HepG2 (cell line): ENCODE results near the gene COX4I1. TPM values are rescaled to one million over a fixed set of nuclear protein-coding genes. Genes with fewer than 3 reads are reported as not detected.

ENCODE experiments used
- AKAP8 ChIP-seq: sonication (generic); formaldehyde crosslinking; IDR thresholded peaks from 2 replicates; pipeline ENCODE4 v1.5.1; 2020; ENCODE audit warnings: mild to moderate bottlenecking, missing genetic modification reagents
- ATF1 ChIP-seq: IDR thresholded peaks from 2 replicates; pipeline ENCODE4 v1.6.1; 2016; ENCODE audit warnings: mild to moderate bottlenecking, control low read depth
- CEBPB ChIP-seq: IDR thresholded peaks from 2 replicates; pipeline ENCODE4 v1.6.1; 2011; ENCODE audit warnings: low read depth, low read length, improper control_type of control experiment, borderline replicate concordance
- FOXC1 ChIP-seq: sonication (generic); formaldehyde crosslinking; IDR thresholded peaks from 2 replicates; pipeline ENCODE4 v1.8.0; 2022; ENCODE audit warnings: mild to moderate bottlenecking, missing genetic modification reagents, borderline replicate concordance
- FOXO1 ChIP-seq: sonication (generic); formaldehyde crosslinking; IDR thresholded peaks from 2 replicates; pipeline ENCODE4 v1.4.0; 2020; ENCODE audit warnings: missing genetic modification reagents
- HIVEP1 ChIP-seq: sonication (generic); formaldehyde crosslinking; IDR thresholded peaks from 2 replicates; pipeline ENCODE4 v1.4.0; 2020; ENCODE audit warnings: mild to moderate bottlenecking, missing genetic modification reagents
- KLF11 ChIP-seq: IDR thresholded peaks from 2 replicates; pipeline ENCODE4 v1.6.1; 2016; ENCODE audit warnings: missing compliant biosample characterization
- MATR3 ChIP-seq: sonication (generic); formaldehyde crosslinking; IDR thresholded peaks from 2 replicates; pipeline ENCODE4 v1.4.0; 2020; ENCODE audit warnings: missing genetic modification reagents
- MTF1 ChIP-seq: sonication (generic); formaldehyde crosslinking; IDR thresholded peaks from 2 replicates; pipeline ENCODE4 v1.5.0; 2020; ENCODE audit warnings: missing genetic modification reagents
- MYC ChIP-seq: sonication (generic); formaldehyde crosslinking; IDR thresholded peaks from 2 replicates; pipeline ENCODE4 v1.9.0; 2021; ENCODE audit warnings: missing genetic modification reagents, borderline replicate concordance
- RFXANK ChIP-seq: IDR thresholded peaks from 2 replicates; pipeline ENCODE4 v1.6.1; 2016
- SOX13 ChIP-seq, 3 experiments: fragments of 450-650 bp in 1 of 3; sonication (generic) in 1 of 3; formaldehyde crosslinking in 1 of 3; IDR thresholded peaks in 2 of 3; conservative IDR thresholded peaks in 1 of 3; 2 replicates each; pipeline versions ENCODE4 v1.5.0 to v1.6.1; 2016 to 2020; ENCODE audit warnings: antibody characterized with exemption in 1 of 3, mild to moderate bottlenecking in 1 of 3, missing compliant biosample characterization in 1 of 3, missing genetic modification reagents in 1 of 3, moderate library complexity in 1 of 3
- THAP11 ChIP-seq: IDR thresholded peaks from 2 replicates; pipeline ENCODE4 v1.6.1; 2016; ENCODE audit warnings: missing biosample characterization, missing genetic modification reagents
- ZFP41 ChIP-seq: sonication (generic); formaldehyde crosslinking; IDR thresholded peaks from 2 replicates; pipeline ENCODE4 v1.4.0; 2020; ENCODE audit warnings: mild to moderate bottlenecking, missing genetic modification reagents, borderline replicate concordance
- ZFX ChIP-seq: sonication (generic); formaldehyde crosslinking; IDR thresholded peaks from 2 replicates; pipeline ENCODE4 v1.4.0; 2020; ENCODE audit warnings: mild to moderate bottlenecking, low read depth, missing genetic modification reagents, moderate library complexity
- ZNF138 ChIP-seq: sonication (generic); formaldehyde crosslinking; IDR thresholded peaks from 2 replicates; pipeline ENCODE4 v1.5.0; 2020; ENCODE audit warnings: mild to moderate bottlenecking, low read depth, missing genetic modification reagents
- ZNF724P ChIP-seq: sonication (generic); formaldehyde crosslinking; IDR thresholded peaks from 2 replicates; pipeline ENCODE4 v1.8.0; 2022; ENCODE audit warnings: missing genetic modification reagents, borderline replicate concordance
- polyA plus RNA-seq, 8 experiments: library from polyadenylated mRNA; depleted of rRNA in 3 of 8; stranded (reverse) in 7 of 8; unstranded in 1 of 8; fragments of >200 nt; fragmentation: Illumina TruSeq in 4 of 8; extraction: Trizol in 4 of 8; gene quantifications; 2 replicates each; pipeline versions ENCODE4 v1.2.1 to v1.2.3, GENCODE V29; 2011 to 2016; ENCODE audit warnings: low read depth in 4 of 8, missing spikeins in 1 of 8, mixed read lengths in 1 of 8; ENCODE audit not compliant: insufficient read depth in 1 of 8
- total RNA-seq, 5 experiments: library from RNA; depleted of rRNA; stranded (reverse); fragments of >200 nt; fragmentation: Illumina TruSeq; extraction: Trizol; gene quantifications; 2 replicates each; pipeline ENCODE4 v1.2.3, GENCODE V29; 2016; ENCODE audit warnings: low read depth in 1 of 5
- TF ChIP-seq, protein P1 (sequence below), 2 experiments: sonication (generic) in 1 of 2; formaldehyde crosslinking in 1 of 2; IDR thresholded peaks; 2 replicates each; pipeline versions ENCODE4 v1.6.1 to v1.9.0; 2014 to 2022; ENCODE audit warnings: antibody characterized with exemption in 1 of 2, borderline replicate concordance in 1 of 2, inconsistent platforms in 1 of 2, low read depth in 1 of 2, missing genetic modification reagents in 1 of 2
- TF ChIP-seq, protein P2 (sequence below): sonication (generic); formaldehyde crosslinking; IDR thresholded peaks from 2 replicates; pipeline ENCODE4 v1.8.0; 2022; ENCODE audit warnings: missing genetic modification reagents, low read depth, mild to moderate bottlenecking, borderline replicate concordance
- TF ChIP-seq, protein P3 (sequence below): sonication (generic); formaldehyde crosslinking; IDR thresholded peaks from 2 replicates; pipeline ENCODE4 v1.4.0; 2020; ENCODE audit warnings: missing genetic modification reagents, mild to moderate bottlenecking, borderline replicate concordance
- TF ChIP-seq, protein P4 (sequence below): sonication (generic); formaldehyde crosslinking; IDR thresholded peaks from 2 replicates; pipeline ENCODE4 v1.8.0; 2022; ENCODE audit warnings: mild to moderate bottlenecking, missing genetic modification reagents

COX4I1 gene
- total and polyA plus RNA-seq, 2 of the 13 experiments (the other 11 are each of a cell fraction or from before 2014, with no cell fraction given): 658 to 902 TPM

DNA sequence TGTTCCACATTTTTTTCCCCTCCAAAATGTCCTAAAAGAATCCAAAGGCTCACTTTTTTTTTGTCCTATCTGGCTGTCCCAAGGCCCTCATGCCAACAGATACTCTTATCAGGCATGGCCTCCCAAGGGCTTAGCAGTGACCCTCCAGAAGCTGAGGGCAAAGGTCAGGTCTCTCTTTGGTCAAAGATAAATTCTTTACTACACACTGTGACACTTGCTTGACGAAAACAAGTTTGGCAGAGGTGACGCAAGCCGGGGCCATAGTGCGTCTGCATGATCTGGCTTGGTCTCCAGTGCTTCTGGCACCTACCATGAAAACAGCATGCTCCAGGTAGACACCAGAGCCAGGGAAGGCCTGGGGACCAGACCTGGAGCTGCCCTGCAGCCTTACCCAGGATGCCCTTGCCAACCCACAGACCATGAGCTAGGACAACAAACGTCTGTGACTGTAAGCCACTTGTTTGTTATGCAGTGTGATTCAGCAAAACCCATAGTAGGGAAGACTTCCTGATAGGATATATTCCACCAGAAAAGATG lies 50.9 kb downstream of the COX4I1 start (continued):
- TF ChIP-seq HIVEP1 (CRISPR knock-in tag) (peak; percentile 52; the same call in 1 of the 2 replicates), ZFX (CRISPR knock-in tag) (peak; percentile 35; the same call in 1 of the 2 replicates), RFXANK (CRISPR knock-in tag) (no peak), ZNF138 (CRISPR knock-in tag) (no peak), SOX13 (IDR thresholded peaks at IDR 0.05) (no peak), SOX13 (CRISPR knock-in tag; conservative IDR thresholded peaks at IDR 0.05 in 1 of 2, IDR thresholded peaks at IDR 0.05 in 1 of 2) (peak in 1 of 2 experiments; percentile 11; a peak in 1 of 4 replicates), FOXO1 (CRISPR knock-in tag) (peak; percentile 76; the same call in 1 of the 2 replicates), ZNF724P (CRISPR knock-in tag) (no peak), FOXC1 (peak; percentile 67; the same call in 1 of the 2 replicates), MTF1 (CRISPR knock-in tag) (no peak), KLF11 (CRISPR knock-in tag) (no peak), MYC (CRISPR knock-in tag) (peak; percentile 34; the same call in 1 of the 2 replicates), MATR3 (CRISPR knock-in tag) (no peak), ZFP41 (CRISPR knock-in tag) (no peak), ATF1 (CRISPR knock-in tag) (peak; percentile 59; the same call in 1 of the 2 replicates), AKAP8 (CRISPR knock-in tag) (no peak), THAP11 (CRISPR knock-in tag) (0 out of 2 replicates have a peak, but pooled peaks have one; percentile 22), CEBPB (peak; percentile 74; the same call in 1 of the 2 replicates)
- TF ChIP-seq, protein P1, sequence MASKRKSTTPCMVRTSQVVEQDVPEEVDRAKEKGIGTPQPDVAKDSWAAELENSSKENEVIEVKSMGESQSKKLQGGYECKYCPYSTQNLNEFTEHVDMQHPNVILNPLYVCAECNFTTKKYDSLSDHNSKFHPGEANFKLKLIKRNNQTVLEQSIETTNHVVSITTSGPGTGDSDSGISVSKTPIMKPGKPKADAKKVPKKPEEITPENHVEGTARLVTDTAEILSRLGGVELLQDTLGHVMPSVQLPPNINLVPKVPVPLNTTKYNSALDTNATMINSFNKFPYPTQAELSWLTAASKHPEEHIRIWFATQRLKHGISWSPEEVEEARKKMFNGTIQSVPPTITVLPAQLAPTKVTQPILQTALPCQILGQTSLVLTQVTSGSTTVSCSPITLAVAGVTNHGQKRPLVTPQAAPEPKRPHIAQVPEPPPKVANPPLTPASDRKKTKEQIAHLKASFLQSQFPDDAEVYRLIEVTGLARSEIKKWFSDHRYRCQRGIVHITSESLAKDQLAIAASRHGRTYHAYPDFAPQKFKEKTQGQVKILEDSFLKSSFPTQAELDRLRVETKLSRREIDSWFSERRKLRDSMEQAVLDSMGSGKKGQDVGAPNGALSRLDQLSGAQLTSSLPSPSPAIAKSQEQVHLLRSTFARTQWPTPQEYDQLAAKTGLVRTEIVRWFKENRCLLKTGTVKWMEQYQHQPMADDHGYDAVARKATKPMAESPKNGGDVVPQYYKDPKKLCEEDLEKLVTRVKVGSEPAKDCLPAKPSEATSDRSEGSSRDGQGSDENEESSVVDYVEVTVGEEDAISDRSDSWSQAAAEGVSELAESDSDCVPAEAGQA (IDR thresholded peaks at IDR 0.05; ENCODE audit: low read depth): peak; percentile 62; the same call in 1 of the 2 replicates
- TF ChIP-seq, protein P1 (CRISPR knock-in tag; IDR thresholded peaks at IDR 0.05; ENCODE audit: borderline replicate concordance): no peak
- TF ChIP-seq, protein P2, sequence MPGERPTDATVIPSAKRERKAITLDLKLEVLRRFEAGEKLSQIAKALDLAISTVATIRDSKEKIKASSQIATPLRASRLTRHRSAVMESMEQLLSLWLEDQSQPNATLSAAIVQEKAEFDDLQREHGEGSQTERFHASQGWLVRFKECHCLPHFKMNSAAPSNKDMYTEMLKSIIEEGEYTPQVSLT (CRISPR knock-in tag): no peak
- TF ChIP-seq, protein P3, sequence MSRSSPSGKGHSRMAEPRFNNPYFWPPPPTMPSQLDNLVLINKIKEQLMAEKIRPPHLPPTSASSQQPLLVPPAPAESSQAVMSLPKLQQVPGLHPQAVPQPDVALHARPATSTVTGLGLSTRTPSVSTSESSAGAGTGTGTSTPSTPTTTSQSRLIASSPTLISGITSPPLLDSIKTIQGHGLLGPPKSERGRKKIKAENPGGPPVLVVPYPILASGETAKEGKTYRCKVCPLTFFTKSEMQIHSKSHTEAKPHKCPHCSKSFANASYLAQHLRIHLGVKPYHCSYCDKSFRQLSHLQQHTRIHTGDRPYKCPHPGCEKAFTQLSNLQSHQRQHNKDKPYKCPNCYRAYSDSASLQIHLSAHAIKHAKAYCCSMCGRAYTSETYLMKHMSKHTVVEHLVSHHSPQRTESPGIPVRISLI (CRISPR knock-in tag): 0 out of 2 replicates have a peak, but pooled peaks have one; percentile 35
- TF ChIP-seq, protein P4, sequence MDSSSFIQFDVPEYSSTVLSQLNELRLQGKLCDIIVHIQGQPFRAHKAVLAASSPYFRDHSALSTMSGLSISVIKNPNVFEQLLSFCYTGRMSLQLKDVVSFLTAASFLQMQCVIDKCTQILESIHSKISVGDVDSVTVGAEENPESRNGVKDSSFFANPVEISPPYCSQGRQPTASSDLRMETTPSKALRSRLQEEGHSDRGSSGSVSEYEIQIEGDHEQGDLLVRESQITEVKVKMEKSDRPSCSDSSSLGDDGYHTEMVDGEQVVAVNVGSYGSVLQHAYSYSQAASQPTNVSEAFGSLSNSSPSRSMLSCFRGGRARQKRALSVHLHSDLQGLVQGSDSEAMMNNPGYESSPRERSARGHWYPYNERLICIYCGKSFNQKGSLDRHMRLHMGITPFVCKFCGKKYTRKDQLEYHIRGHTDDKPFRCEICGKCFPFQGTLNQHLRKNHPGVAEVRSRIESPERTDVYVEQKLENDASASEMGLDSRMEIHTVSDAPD (CRISPR knock-in tag): peak; percentile 55; the same call in 1 of the 2 replicates
